HG03135 (cell line): ENCODE measurements around the gene SDK2.

Experiments used
- ATAC-seq: cut with Tn5 transposase; IDR thresholded peaks from one replicate; pipeline ENCODE4 v1.9.1; 2021; ENCODE audit warnings: mild to moderate bottlenecking, moderate library complexity; ENCODE audit not compliant: unreplicated experiment

The SDK2 gene

GRCh38 chr17:73613271-73614233, 30.7 kb downstream of the SDK2 start:
- no peak for ATAC-seq

GRCh38 chr17:73612031-73612472, 32.2 kb downstream of the SDK2 start:
- ATAC-seq: no peak

GRCh38 chr17:73611630-73612029, 32.6 kb downstream of the SDK2 start:
- ATAC-seq: no peak

- ATAC-seq: no peak
These were observed 33.8 kb downstream of the SDK2 start for GRCh38 chr17:73610331-73610911.

- no peak for ATAC-seq
These were observed 34.5 kb downstream of the SDK2 start for GRCh38 chr17:73609758-73610157.

GRCh38 chr17:73609060-73609459, 35.2 kb downstream of the SDK2 start:
- no peak for ATAC-seq

GRCh38 chr17:73605444-73605843, 38.8 kb downstream of the SDK2 start:
- ATAC-seq: no peak

- ATAC-seq: no peak
These were observed 39.8 kb downstream of the SDK2 start for GRCh38 chr17:73604476-73604875.

- ATAC-seq: no peak
These were observed 40.3 kb downstream of the SDK2 start for GRCh38 chr17:73603971-73604370.

GRCh38 chr17:73600103-73600871, 44.0 kb downstream of the SDK2 start:
- ATAC-seq: no peak

- no peak for ATAC-seq
These were observed 44.6 kb downstream of the SDK2 start for GRCh38 chr17:73599599-73599998.

- ATAC-seq: no peak
These were observed 46.0 kb downstream of the SDK2 start for GRCh38 chr17:73598212-73598611.

GRCh38 chr17:73595931-73596330, 48.3 kb downstream of the SDK2 start:
- no peak for ATAC-seq

GRCh38 chr17:73595479-73595878, 48.8 kb downstream of the SDK2 start:
- no peak for ATAC-seq

- ATAC-seq: no peak
These were observed 49.2 kb downstream of the SDK2 start for GRCh38 chr17:73595068-73595467.

GRCh38 chr17:73594598-73594997, 49.6 kb downstream of the SDK2 start:
- no peak for ATAC-seq

- no peak for ATAC-seq
These were observed 50.2 kb downstream of the SDK2 start for GRCh38 chr17:73594025-73594424.

- ATAC-seq: no peak
These were observed 50.8 kb downstream of the SDK2 start for GRCh38 chr17:73593249-73593965.

- no peak for ATAC-seq
These were observed 51.7 kb downstream of the SDK2 start for GRCh38 chr17:73592501-73592961.

- ATAC-seq: peak; percentile 10
These were observed 52.2 kb downstream of the SDK2 start for GRCh38 chr17:73592079-73592415.
